GM12878 (cell line): ENCODE data around the gene TTC23L. TPM values are rescaled to one million over a fixed set of nuclear protein-coding genes. Genes with fewer than 3 reads are reported as not detected.

ENCODE experiments used
- ATAC-seq: fragments of 200-7000 bp; cut with Tn5 transposase; 3 replicates; pipeline ENCODE4 v1.9.1; 2020; ENCODE audit warnings: mild to moderate bottlenecking, moderate library complexity
- BruUV-seq: library from RNA; stranded (reverse); fragments of 400-500 nt; replicated peaks from 2 replicates; lab custom pipeline; 2021; lab: Mats Ljungman, UMichigan
- CTCF ChIA-PET: fragments of 300-600 bp; sonication (Branson Sonifier 250); formaldehyde crosslinking; extraction: SDS; loops from one replicate; lab custom pipeline; 2021; ENCODE audit warnings: inconsistent platforms; lab: Yijun Ruan, JAX
- POLR2A ChIA-PET: fragments of 350-600 bp; formaldehyde crosslinking; extraction: SDS; loops from one replicate; lab custom pipeline; 2021; ENCODE audit warnings: inconsistent platforms; lab: Charles Lee
- RAD21 ChIA-PET: fragments of 300-600 bp; sonication (Branson Sonifier 250); formaldehyde crosslinking; loops from one replicate; lab custom pipeline; 2023; ENCODE audit warnings: antibody characterized with exemption; ENCODE audit not compliant: unreplicated experiment; lab: Charles Lee
- SMC1A ChIA-PET: fragments of 300-600 bp; sonication (Branson Sonifier 250); formaldehyde crosslinking; loops from one replicate; lab custom pipeline; 2023; ENCODE audit not compliant: unreplicated experiment, uncharacterized antibody; lab: Charles Lee
- DNase-seq: peaks from one replicate; pipeline ENCODE4 v3.0.0-alpha.2; 2011; ENCODE audit warnings: low read depth, low spot score
- FAIRE-seq: peaks from 3 replicates; lab custom pipeline; 2011; peaks lifted over from hg19 to GRCh38; lab: Jason Lieb, UNC
- H2AFZ ChIP-seq: 2 replicates; pipeline ENCODE4 v1.6.0; 2011; ENCODE audit warnings: low read depth, low read length, control low read depth; ENCODE audit not compliant: control insufficient read depth
- H3K27ac ChIP-seq: 2 replicates; pipeline ENCODE4 v1.5.1; 2011; ENCODE audit warnings: control low read depth; ENCODE audit not compliant: control insufficient read depth, insufficient read depth
- H3K27me3 ChIP-seq, 2 experiments: replicated peaks in 1 of 2; 2 replicates each; pipeline versions ENCODE4 v1.6.0 to v1.6.1; 2011; ENCODE audit warnings: low read length in 1 of 2; ENCODE audit not compliant: control insufficient read depth in 2 of 2, insufficient read depth in 2 of 2
- H3K36me3 ChIP-seq, 2 experiments: 2 replicates each; pipeline ENCODE4 v1.5.1; 2011; ENCODE audit warnings: low read length in 1 of 2; ENCODE audit not compliant: control insufficient read depth in 2 of 2, insufficient read depth in 2 of 2
- H3K4me1 ChIP-seq: 2 replicates; pipeline ENCODE4 v1.6.1; 2011; ENCODE audit warnings: mild to moderate bottlenecking, low read length, moderate library complexity, mixed read lengths; ENCODE audit not compliant: control insufficient read depth, insufficient read depth
- H3K4me2 ChIP-seq: 2 replicates; pipeline ENCODE4 v1.6.0; 2011; ENCODE audit warnings: control low read depth; ENCODE audit not compliant: control insufficient read depth, insufficient read depth
- H3K4me3 ChIP-seq: fragments of 200-600 bp; sonication (generic); 2 replicates; pipeline ENCODE4 v1.5.1; 2016
- H3K79me2 ChIP-seq: 2 replicates; pipeline ENCODE4 v1.6.0; 2011; ENCODE audit warnings: low read length; ENCODE audit not compliant: control insufficient read depth, insufficient read depth
- H3K9ac ChIP-seq: 2 replicates; pipeline ENCODE4 v1.8.0; 2011; ENCODE audit warnings: low read length, control low read depth, mixed read lengths; ENCODE audit not compliant: control insufficient read depth, insufficient read depth
- H3K9me3 ChIP-seq: replicated peaks from 3 replicates; pipeline ENCODE4 v1.5.1; 2011; ENCODE audit warnings: mild to moderate bottlenecking, low read length; ENCODE audit not compliant: control insufficient read depth, insufficient read depth
- H4K20me1 ChIP-seq: 2 replicates; pipeline ENCODE4 v1.6.0; 2011; ENCODE audit not compliant: control insufficient read depth, insufficient read depth
- HSF1 ChIP-seq: fragments of 150-350 bp; IDR thresholded peaks from 2 replicates; pipeline ENCODE4 v1.6.1; 2014; ENCODE audit warnings: mild to moderate bottlenecking, low read depth, low read length
- JUNB ChIP-seq: IDR thresholded peaks from 2 replicates; pipeline ENCODE4 v1.6.1; 2016; ENCODE audit warnings: antibody characterized with exemption, mild to moderate bottlenecking
- MXI1 ChIP-seq: fragments of 150-350 bp; IDR thresholded peaks from 2 replicates; pipeline ENCODE4 v1.6.1; 2011; ENCODE audit warnings: low read depth, mild to moderate bottlenecking, inconsistent platforms, low read length, improper control_type of control experiment
- MYB ChIP-seq: fragments of 150-350 bp; IDR thresholded peaks from 2 replicates; pipeline ENCODE4 v1.6.1; 2014; ENCODE audit warnings: mild to moderate bottlenecking, low read depth, low read length, borderline replicate concordance
- RAD21 ChIP-seq: IDR thresholded peaks from 2 replicates; pipeline ENCODE4 v1.6.1; 2011; ENCODE audit warnings: mild to moderate bottlenecking, low read depth, low read length, moderate library complexity; ENCODE audit not compliant: insufficient read depth
- SRF ChIP-seq, 2 experiments: IDR thresholded peaks; 2 replicates each; pipeline ENCODE4 v1.6.1; 2011; ENCODE audit warnings: low read depth in 2 of 2, low read length in 2 of 2, mild to moderate bottlenecking in 1 of 2, moderate library complexity in 1 of 2
- STAT1 ChIP-seq: fragments of 450-650 bp; conservative IDR thresholded peaks from 2 replicates; pipeline ENCODE4 v1.6.1; 2014; ENCODE audit warnings: antibody characterized with exemption, mild to moderate bottlenecking
- TCF7 ChIP-seq: IDR thresholded peaks from 2 replicates; pipeline ENCODE4 v1.6.1; 2014; ENCODE audit warnings: antibody characterized with exemption, borderline replicate concordance
- ZBTB11 ChIP-seq: fragments of 450-650 bp; formaldehyde crosslinking; IDR thresholded peaks from 2 replicates; pipeline ENCODE4 v1.5.0; 2022; ENCODE audit warnings: mild to moderate bottlenecking, missing genetic modification characterization
- ZNF274 ChIP-seq: IDR thresholded peaks from one replicate; pipeline ENCODE4 v1.8.0; 2011; ENCODE audit not compliant: insufficient read length, insufficient read depth
- ZNF687 ChIP-seq: fragments of 450-650 bp; IDR thresholded peaks from 2 replicates; pipeline ENCODE4 v1.6.1; 2017; ENCODE audit warnings: mild to moderate bottlenecking, moderate library complexity
- WGBS: methylation state at CpG from one replicate; pipeline ENCODE4 v1.1.6; 2016; ENCODE audit warnings: low lambda C conversion rate; ENCODE audit not compliant: insufficient replicate concordance, insufficient coverage; ENCODE audit errors: missing lambda C conversion rate; 5-methylcytosine and 5-hydroxymethylcytosine counted together
- in situ Hi-C: fragments of 300-500 bp; cut with MboI; formaldehyde crosslinking; loops from 9 replicates; pipeline ENCODE4 v1.14.3; 2018; ENCODE audit warnings: mixed read lengths
- intact Hi-C: fragments of 100-400 bp; cut with micrococcal nuclease; formaldehyde crosslinking; loops from one replicate; pipeline ENCODE4 v1.14.2; 2022; ENCODE audit not compliant: unreplicated experiment
- polyA plus RNA-seq, 11 experiments: library from polyadenylated mRNA; depleted of rRNA in 4 of 11; unstranded in 6 of 11; stranded (reverse) in 5 of 11; fragments of >200 nt; fragmentation: Nextera tagmentation in 4 of 11; fragmentation: Illumina TruSeq in 1 of 11; extraction: Ambion mirVana in 4 of 11; extraction: Trizol in 1 of 11; gene quantifications; 1 replicate in 1 of 11; 2 replicates in 10 of 11; pipeline versions ENCODE4 v1.2.1 to v1.2.3, GENCODE V29; 2011 to 2016; ENCODE audit warnings: inconsistent platforms in 2 of 11, missing spikeins in 2 of 11, low read depth in 1 of 11
- total RNA-seq, 4 experiments: library from RNA; depleted of rRNA in 3 of 4; stranded (reverse); fragments of >200 nt in 3 of 4; fragmentation: Illumina TruSeq in 1 of 4; extraction: Trizol in 1 of 4; gene quantifications; 2 replicates each; pipeline versions ENCODE4 v1.2.1 to v1.2.3, GENCODE V29; 2013 to 2021
- TF ChIP-seq, protein P1 (sequence below): fragments of 450-650 bp; formaldehyde crosslinking; IDR thresholded peaks from 2 replicates; pipeline ENCODE4 v1.4.0; 2020; ENCODE audit warnings: mild to moderate bottlenecking, moderate library complexity

The TTC23L gene
- total and polyA plus RNA-seq, 10 of the 15 experiments (the other 5 are each of a cell fraction or from before 2014, with no cell fraction given): 0.09 to 0.34 TPM; not detected in 8

- no peak for DNase-seq
- Histone ChIP-seq H3K4me1 (no peaks in the 10 kb centered on the region), H3K36me3 (no peaks in the 10 kb centered on the region), H3K4me2 (no peak overlapping the region), H2AFZ (no peak overlapping the region), H3K4me3 (no peak overlapping the region), H3K79me2 (no peaks in the 10 kb centered on the region), H3K9me3 (no peaks in the 10 kb centered on the region), H3K27ac (no peak overlapping the region), H4K20me1 (no peaks in the 10 kb centered on the region), H3K9ac (no peak overlapping the region), H3K27me3 (no peaks in the 10 kb centered on the region)
- no peak for ATAC-seq
- BruUV-seq: no TSS peak
- TF ChIP-seq ZBTB11: no peak
- TF ChIP-seq HSF1: no peak
- TF ChIP-seq MXI1: no peak
- no peak for TF ChIP-seq JUNB
- TF ChIP-seq TCF7: no peak
- no peak for TF ChIP-seq MYB
- TF ChIP-seq ZNF687: no peak
- TF ChIP-seq ZNF274: no peak
- no peak for TF ChIP-seq SRF (IDR thresholded peaks at IDR 0.05; ENCODE audit: low read depth in 2 of 2, low read length in 2 of 2)
- TF ChIP-seq STAT1: no peak
- TF ChIP-seq, protein P1, sequence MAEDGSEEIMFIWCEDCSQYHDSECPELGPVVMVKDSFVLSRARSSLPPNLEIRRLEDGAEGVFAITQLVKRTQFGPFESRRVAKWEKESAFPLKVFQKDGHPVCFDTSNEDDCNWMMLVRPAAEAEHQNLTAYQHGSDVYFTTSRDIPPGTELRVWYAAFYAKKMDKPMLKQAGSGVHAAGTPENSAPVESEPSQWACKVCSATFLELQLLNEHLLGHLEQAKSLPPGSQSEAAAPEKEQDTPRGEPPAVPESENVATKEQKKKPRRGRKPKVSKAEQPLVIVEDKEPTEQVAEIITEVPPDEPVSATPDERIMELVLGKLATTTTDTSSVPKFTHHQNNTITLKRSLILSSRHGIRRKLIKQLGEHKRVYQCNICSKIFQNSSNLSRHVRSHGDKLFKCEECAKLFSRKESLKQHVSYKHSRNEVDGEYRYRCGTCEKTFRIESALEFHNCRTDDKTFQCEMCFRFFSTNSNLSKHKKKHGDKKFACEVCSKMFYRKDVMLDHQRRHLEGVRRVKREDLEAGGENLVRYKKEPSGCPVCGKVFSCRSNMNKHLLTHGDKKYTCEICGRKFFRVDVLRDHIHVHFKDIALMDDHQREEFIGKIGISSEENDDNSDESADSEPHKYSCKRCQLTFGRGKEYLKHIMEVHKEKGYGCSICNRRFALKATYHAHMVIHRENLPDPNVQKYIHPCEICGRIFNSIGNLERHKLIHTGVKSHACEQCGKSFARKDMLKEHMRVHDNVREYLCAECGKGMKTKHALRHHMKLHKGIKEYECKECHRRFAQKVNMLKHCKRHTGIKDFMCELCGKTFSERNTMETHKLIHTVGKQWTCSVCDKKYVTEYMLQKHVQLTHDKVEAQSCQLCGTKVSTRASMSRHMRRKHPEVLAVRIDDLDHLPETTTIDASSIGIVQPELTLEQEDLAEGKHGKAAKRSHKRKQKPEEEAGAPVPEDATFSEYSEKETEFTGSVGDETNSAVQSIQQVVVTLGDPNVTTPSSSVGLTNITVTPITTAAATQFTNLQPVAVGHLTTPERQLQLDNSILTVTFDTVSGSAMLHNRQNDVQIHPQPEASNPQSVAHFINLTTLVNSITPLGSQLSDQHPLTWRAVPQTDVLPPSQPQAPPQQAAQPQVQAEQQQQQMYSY (CRISPR knock-in tag): no peak
- TF ChIP-seq RAD21: no peak
- ChIA-PET RAD21 (no interaction called here), SMC1A (interaction anchor here (1.0 kb wide), 1 partner anchor 17 kb away, joined by 3 read pairs; no protein-coding TSS in a partner anchor), POLR2A (no interaction called here), CTCF (no interaction called here)
- FAIRE-seq: no peak
- in situ Hi-C loops: loop anchor here (25.0 kb wide), 1 partner anchor 677 kb away; no protein-coding TSS in a partner anchor
- 48% methylated on average over 3 of the region's 3 CpGs for WGBS
- intact Hi-C loops: no loop called here
These were observed 25.0 kb downstream of the TTC23L start for GRCh38 chr5:34863946-34864345.
